Retinal pigment epithelial cell (primary cell): ENCODE data around the gene PPP1R3G.

Experiments used
- DNase-seq: peaks from one replicate; pipeline ENCODE4 v3.0.0-alpha.2; 2010; ENCODE audit warnings: low read depth
- H3K4me3 ChIP-seq: 2 replicates; pipeline ENCODE4 v1.5.1; 2011; ENCODE audit warnings: mild to moderate bottlenecking, low read length, control low read depth, moderate library complexity
- CTCF ChIP-seq: conservative IDR thresholded peaks from 2 replicates; pipeline ENCODE4 v1.5.1; 2011; ENCODE audit warnings: low read depth, low read length, control low read depth, inconsistent platforms

Gene PPP1R3G

GRCh38 chr6:5124526-5124925, 39.4 kb downstream of the PPP1R3G start:
- no peak for DNase-seq
- TF ChIP-seq CTCF = no peak
- H3K4me3 ChIP-seq = no peak overlapping the region

- DNase-seq = no peak
- TF ChIP-seq CTCF = no peak
- H3K4me3 ChIP-seq = no peak overlapping the region
Observed at GRCh38 chr6:5125152-5126006, 40.2 kb downstream of the PPP1R3G start.

GRCh38 chr6:5126214-5126613, 41.1 kb downstream of the PPP1R3G start:
- no peak for DNase-seq
- TF ChIP-seq CTCF = no peak
- no peak overlapping the region for H3K4me3 ChIP-seq

- TF ChIP-seq CTCF = no peak
- no peak overlapping the region for H3K4me3 ChIP-seq
- DNase-seq = no peak
Observed at GRCh38 chr6:5127106-5127687, 42.1 kb downstream of the PPP1R3G start.

- H3K4me3 ChIP-seq = no peak overlapping the region
- no peak for DNase-seq
- TF ChIP-seq CTCF = no peak
Observed at GRCh38 chr6:5128351-5128750, 43.2 kb downstream of the PPP1R3G start.

GRCh38 chr6:5130135-5130866, 45.2 kb downstream of the PPP1R3G start:
- DNase-seq = no peak
- no peak overlapping the region for H3K4me3 ChIP-seq
- peak; percentile 5 for TF ChIP-seq CTCF

- DNase-seq = no peak
- H3K4me3 ChIP-seq = no peak overlapping the region
- no peak for TF ChIP-seq CTCF
Observed at GRCh38 chr6:5132731-5133130, 47.6 kb downstream of the PPP1R3G start.
